Brain microvascular endothelial cell (primary cell): ENCODE measurements around the gene CCR5.

Experiments used
- DNase-seq: peaks from one replicate; pipeline ENCODE4 v3.0.0-alpha.2; 2020
- H3K27ac ChIP-seq: fragments of 250-450 bp; sonication (Bioruptor Pico); 2 replicates; pipeline ENCODE4 v1.5.1; 2020; ENCODE audit warnings: mild to moderate bottlenecking, moderate library complexity
- H3K27me3 ChIP-seq: fragments of 250-450 bp; sonication (Bioruptor Pico); replicated peaks from 2 replicates; pipeline ENCODE4 v1.5.1; 2020; ENCODE audit warnings: mild to moderate bottlenecking
- H3K36me3 ChIP-seq: fragments of 250-450 bp; sonication (Bioruptor Pico); replicated peaks from 2 replicates; pipeline ENCODE4 v1.5.1; 2020; ENCODE audit warnings: mild to moderate bottlenecking
- H3K4me3 ChIP-seq: 2 replicates; pipeline ENCODE4 v1.5.1; 2011; ENCODE audit warnings: low read depth, mild to moderate bottlenecking, control low read depth, low read length, moderate library complexity
- CTCF ChIP-seq: IDR thresholded peaks from 2 replicates; pipeline ENCODE4 v1.5.1; 2011; ENCODE audit warnings: low read depth, mild to moderate bottlenecking, moderate library complexity, low read length, control low read depth, inconsistent platforms; ENCODE audit errors: missing control alignments
- in situ Hi-C: cut with HindIII; loops from 2 replicates; pipeline ENCODE4 v1.10.0; 2017; ENCODE audit warnings: low sequenced_read_pairs, low pct_ligation_motif_present

Gene CCR5

GRCh38 chr3:46405301-46406019 lies 34.7 kb downstream of the CCR5 start:
- Histone ChIP-seq H3K36me3 (no peaks in the 10 kb centered on the region), H3K27ac (no peak overlapping the region), H3K27me3 (no peaks in the 10 kb centered on the region), H3K4me3 (no peak overlapping the region)
- DNase-seq, result no peak
- no peak for TF ChIP-seq CTCF
- in situ Hi-C loops, result no loop called here

- no peak for TF ChIP-seq CTCF
- no peaks in the 10 kb centered on the region for H3K36me3 ChIP-seq
- no peak overlapping the region for H3K4me3 ChIP-seq
- H3K27me3 ChIP-seq, result no peaks in the 10 kb centered on the region
- in situ Hi-C loops, result no loop called here
- no peak overlapping the region for H3K27ac ChIP-seq
- DNase-seq, result no peak
Measured at GRCh38 chr3:46406443-46406787, 35.7 kb downstream of the CCR5 start.

DNA sequence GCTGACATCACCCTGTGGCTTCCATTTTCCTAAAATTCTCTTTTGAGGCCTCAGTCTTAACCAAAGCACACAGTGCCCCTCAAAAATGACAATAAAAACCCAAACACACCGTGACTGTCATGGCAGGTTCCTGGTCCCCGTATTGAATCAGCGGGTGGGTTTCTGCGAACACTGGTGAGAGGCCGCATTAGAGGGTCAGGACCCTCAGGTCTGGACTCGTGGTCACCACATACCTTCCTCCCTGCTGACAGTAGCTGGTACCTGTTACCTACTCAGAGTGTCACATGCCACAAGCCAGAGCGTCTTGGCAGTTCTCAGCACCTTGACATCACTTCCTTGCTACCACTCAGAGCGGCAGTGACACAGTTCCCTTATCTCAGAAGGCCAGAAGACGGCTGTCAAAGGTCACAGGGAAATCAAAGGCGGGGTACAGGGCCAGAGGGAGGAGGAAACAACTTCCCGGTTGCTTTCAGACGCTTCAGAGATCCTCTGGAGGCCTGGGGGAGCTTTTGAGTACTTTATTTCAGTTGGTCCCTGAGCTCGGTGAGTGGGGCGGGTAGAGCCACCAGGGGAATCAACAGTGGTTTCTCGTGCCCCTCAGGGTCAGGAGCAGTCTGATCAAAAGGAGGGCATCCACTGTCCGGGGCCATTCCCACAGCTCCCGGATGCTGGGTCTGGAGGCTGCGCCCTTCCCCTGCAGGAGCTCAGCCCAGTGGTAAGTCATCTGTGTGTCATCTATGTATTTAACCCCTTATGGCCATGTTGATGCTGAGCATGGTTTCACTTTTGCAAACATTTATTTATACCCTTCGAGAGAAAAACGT lies 36.3 kb downstream of the CCR5 start, which contains the start of the genes CCR5AS and CCRL2:
Gene CCR5AS, minus strand, starts transcription at position 279 of the 824 bp plus-strand sequence.
Gene CCRL2, plus strand, starts transcription at position 472 of the 824 bp plus-strand sequence. CDS start 821 bp downstream, outside the sequence.
- in situ Hi-C loops, result no loop called here
- peak within 1 kb of the TSS; percentile 53 for H3K27ac ChIP-seq
- TF ChIP-seq CTCF, result no peak
- DNase-seq, result peak; percentile 55
- H3K27me3 ChIP-seq, result no peaks in the 10 kb centered on the region
- no peaks in the 10 kb centered on the region for H3K36me3 ChIP-seq
- H3K4me3 ChIP-seq, result peak within 1 kb of the TSS; percentile 34

GRCh38 chr3:46407970-46408369 lies 37.2 kb downstream of the CCR5 start:
- no peak for DNase-seq
- H3K4me3 ChIP-seq, result no peak overlapping the region
- no peaks in the 10 kb centered on the region for H3K36me3 ChIP-seq
- no peak overlapping the region for H3K27ac ChIP-seq
- in situ Hi-C loops, result no loop called here
- no peaks in the 10 kb centered on the region for H3K27me3 ChIP-seq
- TF ChIP-seq CTCF, result no peak

DNA sequence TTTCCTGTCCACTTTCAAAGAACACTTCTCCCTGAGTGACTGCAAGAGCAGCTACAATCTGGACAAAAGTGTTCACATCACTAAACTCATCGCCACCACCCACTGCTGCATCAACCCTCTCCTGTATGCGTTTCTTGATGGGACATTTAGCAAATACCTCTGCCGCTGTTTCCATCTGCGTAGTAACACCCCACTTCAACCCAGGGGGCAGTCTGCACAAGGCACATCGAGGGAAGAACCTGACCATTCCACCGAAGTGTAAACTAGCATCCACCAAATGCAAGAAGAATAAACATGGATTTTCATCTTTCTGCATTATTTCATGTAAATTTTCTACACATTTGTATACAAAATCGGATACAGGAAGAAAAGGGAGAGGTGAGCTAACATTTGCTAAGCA lies 38.1 kb downstream of the CCR5 start:
- H3K27ac ChIP-seq, result no peak overlapping the region
- TF ChIP-seq CTCF, result peak; percentile 26
- no peaks in the 10 kb centered on the region for H3K27me3 ChIP-seq
- H3K36me3 ChIP-seq, result no peaks in the 10 kb centered on the region
- H3K4me3 ChIP-seq, result no peak overlapping the region
- DNase-seq, result no peak
- in situ Hi-C loops, result no loop called here
